Activated CD8-positive, alpha-beta memory T cell treated with anti-CD3 and anti-CD28 coated beads for 4 hours (primary cell): Measurements from ENCODE around the gene GPC3.
"Not testable (repeated sequence)": the region's sequence is repeated elsewhere in the genome, so short reads cannot be mapped to it uniquely, and the experiment has no call there.

Experiments
- DNase-seq, 2 donors: peaks; one replicate each; pipeline ENCODE4 v3.0.0-alpha.2; 2020; ENCODE audit warnings: low read depth in 2 of 2

GPC3 gene

DNA sequence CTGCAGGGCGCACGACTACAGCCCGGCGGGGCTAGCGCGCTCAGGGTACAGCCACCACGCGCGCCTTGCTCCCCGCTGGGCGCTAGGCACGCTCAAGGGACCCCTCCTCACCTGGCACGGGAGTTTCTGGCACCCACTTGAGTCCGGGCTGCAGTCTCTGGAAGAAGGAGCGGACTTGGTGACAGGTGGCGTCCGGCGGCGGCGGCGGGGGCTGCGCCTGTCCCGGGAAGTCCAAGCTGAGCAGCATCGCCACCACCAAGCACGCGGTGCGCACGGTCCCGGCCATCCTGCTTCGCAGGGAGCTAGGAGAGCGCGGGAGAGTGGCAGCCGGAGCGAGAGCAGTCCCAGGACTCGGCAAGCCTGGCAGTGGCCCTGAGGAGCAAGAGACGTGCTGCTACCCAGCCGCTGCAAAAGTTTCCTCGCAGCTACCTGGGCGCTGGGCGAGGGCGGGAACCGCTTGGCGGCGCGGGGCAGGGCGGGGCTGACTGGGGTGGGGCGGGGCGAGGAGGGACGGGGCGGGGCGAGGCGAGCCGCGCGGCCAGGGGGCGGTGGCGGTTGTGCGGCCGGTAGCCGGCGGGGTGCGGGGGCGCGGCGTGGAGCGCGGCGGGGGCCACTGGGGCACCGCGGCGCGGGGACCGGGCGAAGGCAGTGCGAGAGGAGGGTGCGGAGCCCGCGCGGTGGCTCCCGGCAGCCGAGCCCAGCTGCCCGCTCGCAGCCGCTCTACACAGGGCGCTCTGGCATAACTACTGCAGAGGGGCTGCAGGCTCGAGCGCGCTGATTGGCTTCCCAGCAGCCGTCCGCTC lies at the start of gene GPC3:
TSS of gene GPC3 (minus strand) at position 431 of the 803 bp plus-strand sequence.
- no peak for DNase-seq

DNA sequence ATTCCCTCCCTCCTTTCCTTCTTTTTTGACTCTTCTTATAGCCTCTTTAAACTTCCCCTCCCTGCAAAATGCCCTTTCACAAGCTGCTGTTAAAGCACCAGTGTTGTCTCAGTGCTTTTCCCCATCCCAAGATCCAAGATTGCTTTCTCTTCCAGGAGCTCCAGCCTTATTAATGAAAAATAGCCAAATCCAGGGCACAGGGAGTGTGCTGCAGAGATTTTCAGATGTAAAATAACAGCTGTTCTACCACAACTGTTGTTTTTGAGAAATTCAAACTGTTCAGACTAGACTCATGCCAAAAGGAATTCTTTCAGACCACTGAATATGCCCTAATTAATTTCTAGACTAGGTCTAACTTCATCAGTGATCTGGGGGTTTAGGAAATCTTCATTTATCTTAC lies 47.0 kb upstream of the GPC3 start:
- no peak for DNase-seq

DNA sequence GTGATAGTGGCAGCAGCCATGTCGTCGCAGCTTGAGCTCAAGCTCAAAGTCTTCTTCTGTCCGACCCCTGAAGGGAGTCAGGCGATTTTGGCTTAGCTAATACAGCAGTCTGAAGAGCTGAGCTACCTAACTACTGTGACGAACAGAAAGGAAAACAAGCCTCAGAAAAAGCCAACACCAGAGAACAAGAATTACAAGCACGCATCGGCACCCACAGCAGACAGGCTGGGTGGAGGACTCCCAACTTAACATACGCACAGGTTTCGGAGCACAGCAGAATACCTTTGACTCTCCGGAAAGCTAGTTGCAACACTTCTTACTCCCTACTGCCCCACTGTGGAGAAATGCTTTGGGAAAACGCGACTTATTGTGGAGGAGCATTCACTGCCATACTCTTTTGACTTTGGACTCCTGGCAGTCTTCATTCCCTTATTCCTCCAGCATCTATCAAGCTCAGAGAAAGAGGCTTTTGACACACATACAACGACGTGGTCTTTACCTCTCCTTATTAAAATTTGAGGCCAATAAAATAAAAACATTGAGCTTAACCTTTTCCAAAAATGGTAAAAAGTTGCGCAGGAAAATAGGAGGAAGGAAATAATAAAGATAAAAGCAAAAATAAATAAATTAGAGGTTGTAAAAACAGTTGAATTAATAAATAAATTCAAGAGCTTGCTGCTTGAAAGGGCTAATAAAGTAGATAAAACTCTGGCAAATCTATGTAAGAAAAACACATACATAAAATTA lies 41.3 kb upstream of the GPC3 start:
- peak in 1 of 2 donors; percentile 0 for DNase-seq

- DNase-seq, result no peak
These were observed 40.7 kb upstream of the GPC3 start for GRCh38 chrX:134025986-134026545.

DNA sequence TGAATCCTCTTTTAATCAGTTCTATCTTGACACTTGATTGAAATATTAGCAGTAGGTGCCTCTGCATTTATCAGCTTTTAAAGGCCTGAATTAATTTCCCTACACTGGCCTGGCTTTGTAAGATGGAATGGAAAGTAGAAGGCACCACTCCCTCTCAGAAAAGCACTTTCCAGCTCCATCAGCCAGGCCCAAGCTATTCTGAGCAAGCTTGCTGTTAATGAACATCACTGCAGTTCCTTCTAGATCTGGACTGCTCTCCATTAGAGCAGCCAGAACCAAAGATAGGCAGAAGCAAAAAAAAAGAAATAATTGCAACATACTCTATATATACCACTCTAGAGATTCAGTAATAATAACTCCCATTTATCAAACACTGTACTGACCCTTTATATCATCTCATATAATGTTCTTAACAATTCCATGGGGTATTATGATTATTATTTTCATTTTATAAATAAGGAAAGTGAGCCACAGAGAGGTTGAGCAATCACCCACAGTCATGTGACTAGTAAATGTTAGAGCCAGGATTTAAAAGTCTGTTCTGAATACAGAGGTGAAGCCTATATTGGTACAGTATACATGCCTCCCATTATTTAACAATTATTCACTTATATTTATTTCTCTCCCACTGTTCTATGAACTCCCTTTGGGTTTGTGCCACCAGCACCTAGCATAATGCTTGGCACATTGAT lies 39.4 kb upstream of the GPC3 start:
- no peak for DNase-seq

DNA sequence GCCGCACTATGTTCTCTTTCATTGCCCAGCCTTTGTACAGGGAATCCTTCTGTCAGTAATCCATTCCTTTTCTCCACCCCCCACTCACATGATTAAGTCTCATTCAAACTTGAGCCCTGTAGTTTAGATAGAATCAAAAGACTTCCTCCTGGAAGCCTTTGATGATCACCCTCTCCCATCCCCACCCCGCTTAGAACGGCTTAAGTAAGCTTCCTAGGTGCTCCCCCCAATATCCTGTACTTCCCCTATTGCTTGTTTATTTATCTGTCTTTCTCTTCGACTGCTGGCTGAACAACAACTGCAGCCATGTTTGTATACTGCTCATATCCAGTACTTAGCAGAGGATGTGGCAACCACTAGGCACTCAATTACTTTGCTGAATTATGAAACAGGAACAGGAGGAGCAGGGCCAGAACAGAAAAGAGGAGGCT lies 38.5 kb upstream of the GPC3 start:
- DNase-seq, result no peak

DNA sequence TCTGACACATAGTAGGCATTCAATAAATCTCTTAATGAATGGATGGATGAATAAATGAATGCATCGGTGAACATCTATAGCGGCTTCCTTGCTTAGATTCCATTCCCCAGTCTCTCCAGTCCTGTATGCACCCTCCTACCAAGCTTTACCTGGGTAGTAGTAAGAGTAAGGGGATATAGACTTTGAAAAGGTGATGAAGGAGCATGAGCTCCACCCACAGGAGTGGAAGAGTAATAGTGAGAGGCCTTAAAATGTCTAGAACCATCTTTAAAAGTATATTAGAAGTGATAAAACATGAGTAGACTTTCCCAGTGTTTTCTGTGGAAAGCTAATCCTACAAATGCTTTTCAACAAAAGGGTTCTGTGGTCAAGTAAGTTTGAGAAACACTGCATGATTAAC lies 35.5 kb upstream of the GPC3 start:
- DNase-seq, result no peak

DNA sequence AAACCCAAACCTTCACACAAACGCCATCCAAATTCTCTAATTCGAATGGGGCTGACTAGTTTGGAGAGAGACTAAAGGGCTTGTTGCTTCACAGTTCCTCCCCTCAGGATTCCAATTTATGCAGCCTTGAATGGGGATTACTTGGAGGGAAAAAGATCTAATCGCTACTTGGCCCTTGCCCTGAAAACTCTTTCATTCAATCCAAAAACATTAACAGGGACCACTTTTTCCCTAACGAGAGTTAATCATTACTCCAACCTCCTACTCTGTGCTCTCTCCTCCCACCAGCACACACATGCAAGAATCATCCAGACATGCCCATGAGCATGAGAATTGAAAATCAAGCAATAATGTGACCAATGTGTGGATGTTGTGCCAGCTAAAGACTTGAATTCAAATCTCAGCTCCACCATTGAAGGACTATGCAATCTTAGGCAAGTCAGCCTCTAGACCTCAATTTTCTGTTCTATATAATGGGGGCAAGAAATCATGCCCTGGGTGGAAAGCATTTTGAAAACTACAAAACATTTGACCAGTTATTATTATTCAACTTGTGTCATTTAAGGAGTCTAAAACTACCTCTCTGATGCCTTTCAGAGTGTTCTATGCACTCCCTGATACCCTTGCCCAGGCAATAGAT lies 34.3 kb upstream of the GPC3 start:
- DNase-seq, result no peak

GRCh38 chrX:134016309-134016708 lies 30.9 kb upstream of the GPC3 start:
- not testable (repeated sequence) for DNase-seq

- DNase-seq, result not testable (repeated sequence)
These were observed 30.1 kb upstream of the GPC3 start for GRCh38 chrX:134015510-134015909.

- DNase-seq, result no peak
These were observed 28.1 kb upstream of the GPC3 start for GRCh38 chrX:134013524-134013923.

- no peak for DNase-seq
These were observed 27.7 kb upstream of the GPC3 start for GRCh38 chrX:134013092-134013497.

GRCh38 chrX:134010690-134011089 lies 25.3 kb upstream of the GPC3 start:
- no peak for DNase-seq

DNA sequence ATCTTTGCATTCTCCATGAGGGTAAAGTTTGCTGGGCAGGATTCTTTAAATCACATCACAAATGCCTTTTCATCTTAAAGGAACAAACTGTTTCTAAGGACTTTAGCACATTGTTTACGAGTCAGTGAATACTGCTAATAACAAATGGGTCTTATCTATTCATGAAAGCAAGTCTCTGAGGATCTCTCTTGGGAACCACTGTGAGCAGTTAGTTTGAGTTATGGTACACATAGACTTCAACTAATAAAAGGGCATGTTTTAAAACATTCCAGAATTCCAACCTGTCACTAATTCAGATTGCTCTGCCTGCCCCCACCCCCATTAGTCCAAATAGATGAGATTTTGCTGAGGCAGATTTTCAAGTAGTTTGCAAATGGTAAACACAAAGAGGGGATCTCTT lies 22.3 kb upstream of the GPC3 start:
- no peak for DNase-seq

GRCh38 chrX:134006484-134007161 lies 21.2 kb upstream of the GPC3 start:
- DNase-seq, result no peak

DNA sequence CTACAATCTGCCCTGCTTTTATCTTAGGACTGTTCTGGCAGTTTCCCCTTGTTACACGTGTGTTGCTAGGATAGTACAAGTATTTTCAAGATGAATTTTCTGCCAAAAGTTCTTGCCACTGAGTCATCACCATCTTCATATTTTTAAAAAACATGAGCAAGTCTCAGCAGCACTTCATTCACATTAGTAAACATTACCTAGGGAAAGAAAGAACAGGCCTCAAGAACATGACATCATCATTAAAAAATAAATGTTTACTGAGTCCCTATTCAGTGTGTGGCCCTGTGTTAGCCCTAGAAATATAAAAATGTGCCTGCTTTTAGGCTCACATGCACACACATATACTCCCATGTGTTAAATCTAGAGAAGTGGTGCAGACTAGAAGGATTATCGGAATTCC lies 18.7 kb upstream of the GPC3 start:
- no peak for DNase-seq

DNA sequence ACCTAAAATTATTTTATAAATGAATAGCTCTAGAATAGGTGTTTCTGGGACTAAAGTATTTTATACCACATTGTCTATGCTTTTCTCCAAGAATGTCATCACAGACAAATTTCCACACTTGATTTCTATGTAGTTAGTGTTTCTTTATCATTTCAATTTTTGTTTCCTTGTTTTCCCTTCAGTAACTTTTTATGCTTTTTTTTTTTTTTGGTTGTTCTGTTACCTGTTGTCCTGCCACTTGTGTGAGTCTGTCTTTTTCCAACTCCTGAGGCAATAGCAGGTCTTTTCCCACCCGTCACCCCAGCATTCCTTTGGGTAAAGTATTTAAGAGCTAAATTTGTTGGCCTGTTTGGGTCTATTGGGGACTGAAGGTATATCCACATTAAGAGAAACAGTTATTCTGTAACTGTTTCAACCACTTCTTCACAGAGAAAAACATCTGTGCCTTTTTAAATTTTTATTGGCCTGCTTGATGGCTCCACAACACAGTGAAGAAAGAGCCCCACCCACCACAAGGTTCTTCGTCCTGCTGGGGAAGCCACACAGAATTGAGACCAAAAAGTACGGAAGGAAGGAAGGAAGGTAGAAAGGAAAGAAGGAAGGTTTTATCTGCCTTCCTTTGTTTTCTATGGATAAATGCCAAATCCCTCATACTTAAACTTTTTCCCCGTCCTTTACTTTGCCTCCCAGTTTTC lies 17.7 kb upstream of the GPC3 start:
- DNase-seq, result no peak

GRCh38 chrX:134000260-134001245 lies 15.2 kb upstream of the GPC3 start:
- DNase-seq, result no peak

DNA sequence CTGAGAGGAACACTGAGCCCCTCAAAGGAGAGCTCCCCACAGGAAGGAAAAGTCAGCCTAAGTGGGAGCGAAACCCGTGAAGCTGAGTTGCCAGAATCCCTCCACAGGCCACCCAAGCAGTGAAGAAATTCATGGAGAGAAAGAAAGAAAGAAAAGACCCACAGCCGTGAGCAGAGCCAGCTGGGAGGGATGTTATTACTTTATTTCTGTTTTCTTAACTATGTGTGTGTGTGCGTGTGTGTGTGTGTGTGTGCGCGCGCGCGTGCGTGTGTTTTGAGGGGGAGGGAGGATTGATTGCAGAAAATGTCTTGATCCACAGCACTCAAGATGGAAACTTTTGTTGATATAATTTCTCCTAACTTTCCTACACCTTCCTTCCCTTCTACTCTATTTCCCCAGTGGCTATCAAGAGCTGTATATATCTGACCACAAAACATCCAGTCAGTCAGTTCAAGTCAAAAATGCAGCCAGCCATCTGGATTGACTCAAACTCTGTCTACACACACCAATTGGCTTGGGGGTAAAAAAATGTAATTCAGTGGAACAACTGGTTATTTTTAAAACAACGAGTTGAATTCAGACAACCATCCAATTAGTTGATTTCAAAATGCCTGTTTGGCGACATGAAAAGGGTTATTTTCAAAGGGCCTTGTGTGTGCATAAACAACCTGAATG lies 13.8 kb upstream of the GPC3 start:
- no peak for DNase-seq
